GM13977 (cell line): ENCODE results near the gene C10orf105.

Experiments used
- DNase-seq: peaks from one replicate; pipeline ENCODE4 v3.0.0; 2012; ENCODE audit warnings: low spot score
- CTCF ChIP-seq: IDR thresholded peaks from 2 replicates; pipeline ENCODE4 v1.5.1; 2012; ENCODE audit warnings: mild to moderate bottlenecking, control low read depth; ENCODE audit not compliant: insufficient read depth; ENCODE audit errors: extremely low read depth, missing control alignments
- in situ Hi-C: fragments of 300-500 bp; cut with MboI; formaldehyde crosslinking; loops from one replicate; pipeline ENCODE4 v1.12.0; 2022; ENCODE audit warnings: low sequenced_read_pairs, low pct_unique_long_range_greater_than_20kb, mixed read lengths, inconsistent platforms; ENCODE audit not compliant: unreplicated experiment

Gene C10orf105

GRCh38 chr10:71671994-71672946 is 47.3 kb downstream of the C10orf105 start:
- in situ Hi-C loops, result no loop called here
- peak; percentile 42 for DNase-seq
- TF ChIP-seq CTCF, result no peak

GRCh38 chr10:71667387-71667752 is 52.2 kb downstream of the C10orf105 start:
- no peak for TF ChIP-seq CTCF
- in situ Hi-C loops, result no loop called here

GRCh38 chr10:71666639-71667386 is 52.8 kb downstream of the C10orf105 start:
- no peak for TF ChIP-seq CTCF
- DNase-seq, result no peak
- in situ Hi-C loops, result no loop called here

More at GRCh38 chr10:71667387-71667752, 52.2 kb downstream of the C10orf105 start:
- peak; percentile 43 for DNase-seq

GRCh38 chr10:71665456-71665855 is 54.1 kb downstream of the C10orf105 start:
- no peak for DNase-seq
- in situ Hi-C loops, result no loop called here
- no peak for TF ChIP-seq CTCF

GRCh38 chr10:71664585-71664984 is 55.0 kb downstream of the C10orf105 start:
- no peak for DNase-seq
- in situ Hi-C loops, result no loop called here
- no peak for TF ChIP-seq CTCF

- no peak for DNase-seq
- in situ Hi-C loops, result no loop called here
- no peak for TF ChIP-seq CTCF
Measured at GRCh38 chr10:71663311-71663710, 56.3 kb downstream of the C10orf105 start.
